ENCODE data around the gene OPA3.
A peak's percentile ranks its signal among the peaks of the same experiment; 100 is the strongest.
"Not testable (repeated sequence)": the region's sequence is repeated elsewhere in the genome, so short reads cannot be mapped to it uniquely, and the experiment has no call there.

Gene OPA3

DNA sequence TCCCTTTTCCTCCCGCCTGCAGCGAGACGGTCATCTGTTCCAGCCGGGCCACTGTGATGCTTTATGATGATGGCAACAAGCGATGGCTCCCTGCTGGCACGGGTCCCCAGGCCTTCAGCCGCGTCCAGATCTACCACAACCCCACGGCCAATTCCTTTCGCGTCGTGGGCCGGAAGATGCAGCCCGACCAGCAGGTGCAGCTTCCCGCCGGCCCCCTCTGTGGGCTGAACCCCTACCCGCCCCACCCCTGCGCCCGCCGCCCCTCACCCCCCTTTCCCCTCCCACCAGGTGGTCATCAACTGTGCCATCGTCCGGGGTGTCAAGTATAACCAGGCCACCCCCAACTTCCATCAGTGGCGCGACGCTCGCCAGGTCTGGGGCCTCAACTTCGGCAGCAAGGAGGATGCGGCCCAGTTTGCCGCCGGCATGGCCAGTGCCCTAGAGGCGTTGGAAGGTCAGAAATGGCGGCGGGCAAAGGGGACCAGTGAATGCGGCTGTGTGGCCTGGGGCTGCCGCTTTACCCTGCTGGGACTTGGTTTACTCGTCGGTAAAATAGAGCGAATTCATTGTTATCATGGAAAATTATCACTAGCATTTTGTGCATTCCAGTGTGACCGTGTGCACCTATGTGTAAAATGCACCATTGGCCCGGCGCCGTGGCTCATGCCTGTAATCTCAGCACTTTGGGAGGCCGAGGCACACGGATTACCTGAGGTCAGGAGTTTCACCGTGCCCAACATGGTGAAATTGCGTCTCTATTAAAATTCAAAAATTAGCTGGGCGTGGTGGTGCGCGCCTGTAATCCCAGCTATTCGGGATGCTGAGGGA lies 66.7 kb downstream of the OPA3 start:
- DNase-seq, result no peak

DNA sequence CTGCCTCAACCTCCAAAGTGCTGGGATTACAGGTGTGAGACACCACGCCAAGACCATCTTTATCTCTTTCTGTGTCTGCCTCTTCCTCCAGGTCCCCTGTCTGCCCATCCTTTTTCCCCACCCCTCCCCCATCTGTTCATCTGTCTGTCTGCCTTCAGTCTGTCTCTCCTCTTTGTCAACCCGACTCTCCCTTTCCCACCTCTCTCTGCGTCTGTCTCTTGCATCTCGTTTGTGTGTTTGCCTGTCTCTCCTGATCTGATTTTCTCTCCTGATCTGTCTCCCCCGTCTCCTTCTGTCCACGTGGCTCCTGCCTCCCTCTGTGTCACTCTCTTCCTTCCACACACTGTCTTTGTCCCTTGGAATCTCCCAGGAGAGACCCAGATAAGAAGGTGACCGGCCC lies 67.4 kb downstream of the OPA3 start:
- DNase-seq, result no peak

DNA sequence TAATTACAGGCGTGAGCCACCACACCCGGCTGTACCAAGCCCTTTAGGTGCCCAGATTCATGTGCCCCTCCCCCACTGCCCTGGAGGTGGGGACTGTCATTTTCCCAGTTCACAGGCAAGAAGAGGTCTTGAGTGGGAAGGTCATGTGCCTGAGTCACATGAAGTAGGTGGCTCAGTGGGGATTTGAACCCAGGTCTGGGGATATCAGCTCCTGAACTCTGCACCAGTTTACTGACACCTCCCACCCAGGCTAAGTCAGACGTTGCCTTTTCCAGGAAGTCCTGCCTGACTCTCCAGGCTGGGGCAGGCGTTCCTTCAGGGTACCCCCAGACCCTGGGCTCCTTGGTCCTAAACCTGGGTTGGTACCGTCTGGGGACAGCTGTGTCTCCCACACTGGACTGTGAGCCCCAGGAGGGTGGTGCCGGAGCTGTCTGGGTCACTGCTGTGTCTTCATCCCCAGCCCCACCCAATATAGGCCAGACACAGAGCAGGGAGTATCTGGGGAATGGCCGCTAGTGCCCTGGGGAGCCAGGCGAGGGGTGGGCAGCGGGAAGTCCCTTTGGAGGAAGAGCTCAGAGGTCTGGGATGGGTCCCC lies 68.7 kb downstream of the OPA3 start:
- no peak for DNase-seq

DNA sequence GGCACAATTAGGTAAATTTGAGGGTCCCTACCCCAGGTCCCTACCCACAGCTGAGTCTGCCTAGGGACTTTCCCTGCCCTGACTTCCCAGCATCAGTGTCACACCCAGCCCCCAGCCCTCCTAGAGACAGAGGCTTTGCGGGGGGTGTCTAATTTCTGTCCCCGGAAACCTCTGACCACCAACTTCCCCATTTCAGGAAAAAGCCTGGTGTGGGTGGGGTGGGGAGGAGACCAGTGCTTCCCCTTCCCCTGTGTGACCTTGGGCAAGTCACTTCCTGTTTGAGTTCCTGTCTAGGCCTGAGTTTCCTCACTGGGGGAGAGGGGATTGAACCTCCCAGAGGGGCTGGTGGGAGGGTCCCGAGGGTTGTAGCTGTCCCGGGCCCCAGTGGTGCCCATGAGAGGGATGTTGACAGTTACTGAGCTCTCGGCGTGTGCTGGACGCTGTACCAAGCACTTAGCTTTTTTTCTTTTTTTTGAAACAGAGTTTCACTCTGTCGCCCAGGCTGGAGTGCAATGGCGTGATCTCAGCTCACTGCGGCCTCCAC lies 69.4 kb downstream of the OPA3 start:
- no peak for DNase-seq

DNA sequence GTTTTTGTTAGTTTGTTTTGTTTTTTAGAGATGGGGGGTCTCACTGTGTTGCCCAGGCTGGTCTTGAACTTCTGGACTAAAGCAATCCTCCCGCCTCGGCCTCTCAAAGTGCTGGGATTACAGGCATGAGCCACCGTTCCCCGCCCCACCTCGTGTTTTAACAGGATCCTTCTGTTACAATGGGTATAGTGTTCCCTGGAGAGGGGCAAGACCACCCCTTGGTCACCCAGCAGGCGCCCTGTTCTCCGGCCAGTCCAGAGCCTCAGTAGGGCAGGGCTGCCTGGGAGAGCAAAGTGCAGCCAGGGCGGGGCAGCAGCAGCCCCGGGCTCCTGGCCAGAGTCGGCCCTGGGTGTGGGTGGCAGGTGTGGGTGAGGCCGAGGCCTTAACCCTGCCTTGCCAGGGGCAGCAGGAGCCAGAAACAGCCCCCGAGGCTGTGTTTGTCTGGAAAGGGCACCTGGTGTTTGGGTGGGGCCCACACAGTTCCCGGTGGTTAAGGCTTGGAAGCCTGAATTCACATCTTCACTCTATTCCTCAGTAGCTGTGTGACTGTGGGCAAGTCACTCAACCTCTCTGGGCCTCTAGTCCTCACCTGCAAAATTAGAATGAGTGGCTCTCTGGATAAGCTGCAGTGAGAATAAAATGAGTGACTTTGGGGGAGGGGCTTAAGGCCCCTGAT lies 70.1 kb downstream of the OPA3 start:
- DNase-seq, result no peak

GRCh38 chr19:45512881-45513483 lies 71.6 kb downstream of the OPA3 start:
- no peak for DNase-seq

- DNase-seq, result no peak
Observed at GRCh38 chr19:45511074-45511473, 73.5 kb downstream of the OPA3 start.

DNA sequence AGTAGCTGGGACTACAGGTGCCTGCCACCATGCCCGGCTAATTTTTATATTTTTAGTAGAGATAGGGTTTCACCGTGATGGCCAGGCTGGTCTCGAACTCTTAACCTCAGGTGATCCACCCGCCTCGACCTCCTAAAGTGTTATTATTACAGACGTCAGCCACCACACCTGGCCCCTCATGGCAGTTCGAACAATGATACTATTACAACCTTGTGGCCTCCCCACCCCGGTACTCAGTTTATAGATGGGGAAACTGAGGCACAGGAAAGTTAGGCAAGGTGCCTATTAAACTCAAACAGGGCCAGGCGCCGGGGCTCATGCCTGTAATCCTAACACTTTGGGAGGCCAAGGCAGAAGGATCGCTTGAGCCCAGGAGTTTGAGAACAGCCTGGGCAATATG lies 74.2 kb downstream of the OPA3 start:
- DNase-seq, result not testable (repeated sequence)

GRCh38 chr19:45509692-45510015 lies 74.9 kb downstream of the OPA3 start:
- DNase-seq, result no peak

DNA sequence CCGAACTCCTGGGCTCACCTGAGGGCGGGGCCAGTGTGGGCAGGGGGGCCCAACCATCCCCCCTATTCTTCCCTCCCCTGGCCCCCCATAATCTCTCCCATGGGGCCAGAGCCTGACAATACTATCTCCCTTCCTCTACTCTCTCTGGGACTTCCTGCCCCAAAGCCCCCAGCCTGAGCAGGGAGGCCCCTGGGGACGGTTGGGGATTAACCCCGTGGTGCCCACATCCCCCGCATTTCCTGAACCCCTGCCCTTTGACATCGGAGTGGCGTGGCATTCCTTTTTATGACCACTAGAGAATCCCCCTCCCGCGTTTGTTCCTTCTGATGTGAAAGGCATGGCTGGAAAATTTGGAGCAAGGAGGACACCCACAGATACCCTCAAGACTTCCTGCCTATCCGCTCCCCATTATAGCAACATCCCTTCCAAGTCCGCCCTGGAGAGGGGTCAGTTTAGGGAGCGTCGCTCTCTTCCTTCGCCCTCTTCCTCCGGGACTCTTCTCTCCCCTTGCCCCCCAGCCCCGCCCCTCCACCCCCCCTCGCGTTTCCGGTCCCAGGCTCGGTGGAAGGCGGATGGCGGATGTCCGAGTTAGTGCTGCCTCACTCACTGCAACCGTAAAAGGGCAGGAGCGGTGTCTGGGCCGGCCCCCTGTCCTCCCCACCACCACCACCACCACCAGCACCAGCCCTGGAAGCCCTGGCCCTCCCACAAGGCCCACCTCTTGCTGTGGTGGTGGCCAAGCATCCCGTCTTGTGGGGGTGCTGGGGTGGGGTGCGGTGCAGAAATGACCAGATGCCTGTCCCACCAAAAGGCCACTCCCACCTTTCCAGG lies 75.5 kb downstream of the OPA3 start:
- DNase-seq, result no peak

GRCh38 chr19:45508417-45508860 lies 76.2 kb downstream of the OPA3 start:
- DNase-seq, result peak; percentile 61

- DNase-seq, result no peak
Observed at GRCh38 chr19:45507872-45508416, 76.7 kb downstream of the OPA3 start.

DNA sequence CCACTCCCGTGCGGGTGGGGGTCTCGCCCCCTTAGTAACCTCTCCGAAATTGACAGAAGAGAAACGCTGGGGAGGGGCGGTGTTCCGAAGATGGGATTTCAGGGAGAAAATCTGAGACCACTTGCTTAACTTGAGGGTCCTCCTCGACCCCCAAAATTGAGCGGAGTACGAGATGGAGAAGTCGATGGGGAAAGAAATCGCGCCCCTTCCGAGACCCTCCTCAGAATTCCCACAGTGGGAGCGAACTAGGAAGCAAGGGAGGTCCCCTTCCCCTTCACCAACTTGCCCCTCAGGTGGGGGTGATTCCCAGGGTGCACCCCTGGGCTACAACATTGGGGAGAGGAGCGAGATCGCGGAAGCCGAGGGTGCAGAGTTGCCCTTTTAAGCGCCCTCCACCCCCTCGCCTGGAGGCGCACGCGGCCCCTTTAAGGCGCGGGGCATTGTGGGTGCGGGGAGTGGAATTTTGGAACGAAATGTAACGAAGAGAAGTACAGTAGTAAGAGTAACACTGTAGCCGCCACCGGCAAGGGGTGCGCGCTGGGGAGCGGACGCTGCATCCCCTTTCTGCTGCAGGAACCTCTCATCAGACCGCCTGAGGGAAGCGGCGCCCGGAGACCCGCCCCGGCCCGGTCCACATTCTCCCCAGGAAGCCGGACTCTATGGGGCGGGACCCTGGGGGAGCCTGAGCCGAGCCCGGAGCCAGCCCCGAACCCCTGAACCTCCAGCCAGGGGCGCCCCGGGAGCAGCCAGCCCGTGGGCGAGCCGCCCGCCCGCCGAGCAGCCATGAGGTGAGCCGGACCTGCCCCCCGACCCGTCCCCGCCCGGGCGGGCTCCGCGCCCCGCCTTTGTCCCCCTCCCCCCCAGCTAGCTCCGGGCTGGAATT lies 77.4 kb downstream of the OPA3 start, which contains the start of gene VASP:
Gene VASP, plus strand, starts transcription at position 491 of the 883 bp plus-strand sequence. Its CDS starts 293 bp downstream, at position 784.
- peak; percentile 90 for DNase-seq

DNA sequence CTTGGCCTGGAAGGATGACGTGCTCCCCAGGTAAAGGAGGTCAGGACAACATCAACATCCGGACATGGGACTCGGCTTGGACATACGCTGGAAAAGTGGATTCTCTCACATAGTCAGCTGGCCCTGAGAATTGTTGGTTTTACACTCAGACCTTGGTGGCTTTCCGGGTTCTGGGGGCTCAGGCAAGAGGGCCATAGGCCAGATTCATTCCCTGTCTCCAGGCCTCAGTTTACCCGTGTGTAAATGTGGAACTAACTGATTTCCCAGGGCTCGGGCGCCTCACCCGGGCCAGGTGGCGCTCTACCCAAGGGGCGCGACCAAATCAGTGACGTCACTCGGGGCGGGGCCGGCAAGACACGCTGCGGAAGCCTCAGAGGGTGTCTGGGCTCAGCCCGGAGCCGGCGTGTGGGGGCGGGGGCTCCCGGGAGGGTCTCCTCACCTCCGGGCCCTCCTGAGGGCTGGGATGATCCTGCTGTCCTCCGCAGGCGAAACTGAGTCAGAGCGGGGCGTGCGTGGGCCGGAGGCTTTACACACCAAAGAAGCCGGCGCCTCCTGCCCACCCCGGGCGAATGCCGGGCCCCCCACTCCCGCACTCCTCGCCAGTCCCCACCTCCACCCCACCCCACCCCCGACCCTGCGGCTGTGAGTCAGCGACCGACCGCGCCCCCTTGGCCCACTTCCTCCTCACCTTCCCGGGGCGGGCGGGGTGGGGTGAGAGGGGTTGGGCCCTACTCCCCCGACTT lies 78.2 kb downstream of the OPA3 start:
- DNase-seq, result peak; percentile 100

GRCh38 chr19:45505996-45506245 lies 78.7 kb downstream of the OPA3 start:
- DNase-seq, result no peak

GRCh38 chr19:45505151-45505995 lies 79.2 kb downstream of the OPA3 start:
- DNase-seq, result no peak

DNA sequence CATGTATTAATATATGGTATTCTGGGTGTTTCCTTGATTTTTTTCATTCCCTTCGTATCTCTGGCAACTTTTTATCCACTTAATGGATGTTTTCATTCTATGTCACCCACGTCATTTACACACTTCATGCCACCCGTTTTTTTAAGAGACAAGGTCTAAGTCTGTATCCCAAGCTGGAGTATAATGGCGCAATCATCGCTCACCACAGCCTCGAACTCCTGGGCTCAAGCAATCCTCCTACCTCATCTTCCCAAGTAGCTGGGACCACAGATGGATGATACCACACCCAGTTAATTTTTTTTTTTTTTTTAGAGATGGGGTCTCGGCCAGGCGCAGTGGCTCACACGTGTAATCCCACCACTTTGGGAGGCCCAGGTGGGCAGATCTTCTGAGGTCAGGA lies 80.7 kb downstream of the OPA3 start:
- DNase-seq, result no peak

GRCh38 chr19:45502111-45502510 lies 82.5 kb downstream of the OPA3 start:
- DNase-seq, result no peak

- no peak for DNase-seq
Observed at GRCh38 chr19:45501730-45502014, 82.9 kb downstream of the OPA3 start.

Data from stimulated activated CD4-positive, alpha-beta T cell treated with anti-CD3 and anti-CD28 coated beads, Interleukin-4, amount 100 ng/mL, for 1 hour (primary cell).